Heart right ventricle (tissue), 16 donors: Measurements from ENCODE around the gene CPSF4L. TPM values are rescaled to one million over a fixed set of nuclear protein-coding genes. Genes with fewer than 3 reads are reported as not detected.

Experiments used
- ATAC-seq, 8 donors: fragments of 200-7000 bp; cut with Tn5 transposase; one replicate each; pipeline ENCODE4 v1.9.1; 2020; ENCODE audit warnings: mild to moderate bottlenecking in 8 of 8, moderate library complexity in 8 of 8, moderate number of reproducible peaks in 1 of 8
- DNase-seq, 2 donors: peaks; one replicate each; pipeline ENCODE4 v3.0.0-alpha.2; 2020
- H3K27ac ChIP-seq, 10 donors: fragments of 200-600 bp; sonication (generic) in 2 of 10; one replicate each; pipeline versions ENCODE4 v1.5.0 to v1.8.0; 2020 to 2022; ENCODE audit warnings: mild to moderate bottlenecking in 3 of 10
- H3K27me3 ChIP-seq, 7 donors: fragments of 200-600 bp; one replicate each; pipeline ENCODE4 v1.8.0; 2021 to 2022; ENCODE audit warnings: mild to moderate bottlenecking in 2 of 7
- H3K36me3 ChIP-seq, 9 donors: fragments of 200-600 bp; sonication (generic) in 1 of 9; one replicate each; pipeline versions ENCODE4 v1.5.0 to v1.8.0; 2020 to 2022; ENCODE audit warnings: mild to moderate bottlenecking in 2 of 9
- H3K4me1 ChIP-seq, 9 donors: fragments of 200-600 bp; sonication (generic) in 1 of 9; one replicate each; pipeline versions ENCODE4 v1.5.0 to v1.8.0; 2020 to 2022; ENCODE audit warnings: mild to moderate bottlenecking in 4 of 9
- H3K4me3 ChIP-seq, 10 donors: fragments of 200-600 bp; sonication (generic) in 2 of 10; one replicate each; pipeline versions ENCODE4 v1.5.0 to v1.8.0; 2020 to 2022; ENCODE audit warnings: mild to moderate bottlenecking in 7 of 10, moderate library complexity in 2 of 10
- H3K9me3 ChIP-seq, 11 donors: fragments of 200-600 bp in 10 of 11; sonication (generic) in 2 of 11; one replicate each; pipeline versions ENCODE4 v1.5.0 to v1.8.0; 2013 to 2022; ENCODE audit warnings: mild to moderate bottlenecking in 2 of 11, control low read depth in 1 of 11, moderate library complexity in 1 of 11
- CTCF ChIP-seq, 9 donors: fragments of 200-600 bp; sonication (generic) in 2 of 9; IDR thresholded peaks; one replicate each; pipeline versions ENCODE4 v1.5.0 to v1.8.0; 2021 to 2022; ENCODE audit warnings: antibody characterized with exemption in 9 of 9, mild to moderate bottlenecking in 5 of 9, moderate library complexity in 1 of 9
- WGBS, 2 donors: extraction: QIAGEN DNeasy Blood & Tissue Kit; methylation state at CpG; one replicate each; pipeline ENCODE4 v1.1.7; 2013; ENCODE audit warnings: inconsistent platforms in 1 of 2; 5-methylcytosine and 5-hydroxymethylcytosine counted together
- intact Hi-C, 10 donors: fragments of 100-400 bp; cut with DNase I; formaldehyde crosslinking; loops; one replicate each; pipeline versions ENCODE4 v1.11.1 to v1.14.2; 2022
- polyA plus RNA-seq, 2 donors: library from polyadenylated mRNA; stranded (reverse); fragments of 200-250 nt; gene quantifications; one replicate each; pipeline ENCODE4 v1.2.3, GENCODE V29; 2013
- total RNA-seq, 10 donors: library from RNA; stranded (reverse); fragmentation: NEBNext Ultra II Directional in 3 of 10; extraction: Animal tissue kit (Norgen Biotek cat#: 25700) in 3 of 10; gene quantifications; one replicate each; pipeline versions ENCODE4 v1.2.1 to v1.2.4, GENCODE V29; 2021 to 2023
- donor health status: Arrhythmogenic right ventricular cardiomyopathy.
- donor health status: ischemic (EF 13 %, LVEDD 7.1; RV severe dilation, severe dysfunction).
- donor health status: healthy with polysubstance abuse.
- donor health status: DM: no; HTN: yes; CAD: no.
- donor health status: DM: no; HTN: no; CAD: no.
- donor health status: ischemic (EF 25% LVEDD 6.9; RV normal size, moderate dysfunction).
- donor health status: ischemic (EF 25% LVEDD 5.7; RV mildly dilated, moderate dysfunction).
- donor health status: healthy.
- donor health status: DM: yes; HTN: yes; CAD: no.
- donor health status: Ischemic cardiomyopathy.
- donor health status: ischemic (EF 35%, LVEDD 5.7; RV mildly dilated, moderate dysfunction).
- donor health status: nonischemic (EF 11% LVEDD 7.7; RV severe dilation, severe dysfunction).
- donor health status: DM: yes; HTN: yes; CAD: no.
- donor health status: PGD.
- donor health status: ischemic (EF 29% LVEDD 5.4; RV normal size, mild dysfunction).
- donor health status: nonischemic (EF 23%, LVEDD 6.1; RV moderate dilation, normal function).

Gene CPSF4L
- total and polyA plus RNA-seq, 12 donors: not detected

DNA sequence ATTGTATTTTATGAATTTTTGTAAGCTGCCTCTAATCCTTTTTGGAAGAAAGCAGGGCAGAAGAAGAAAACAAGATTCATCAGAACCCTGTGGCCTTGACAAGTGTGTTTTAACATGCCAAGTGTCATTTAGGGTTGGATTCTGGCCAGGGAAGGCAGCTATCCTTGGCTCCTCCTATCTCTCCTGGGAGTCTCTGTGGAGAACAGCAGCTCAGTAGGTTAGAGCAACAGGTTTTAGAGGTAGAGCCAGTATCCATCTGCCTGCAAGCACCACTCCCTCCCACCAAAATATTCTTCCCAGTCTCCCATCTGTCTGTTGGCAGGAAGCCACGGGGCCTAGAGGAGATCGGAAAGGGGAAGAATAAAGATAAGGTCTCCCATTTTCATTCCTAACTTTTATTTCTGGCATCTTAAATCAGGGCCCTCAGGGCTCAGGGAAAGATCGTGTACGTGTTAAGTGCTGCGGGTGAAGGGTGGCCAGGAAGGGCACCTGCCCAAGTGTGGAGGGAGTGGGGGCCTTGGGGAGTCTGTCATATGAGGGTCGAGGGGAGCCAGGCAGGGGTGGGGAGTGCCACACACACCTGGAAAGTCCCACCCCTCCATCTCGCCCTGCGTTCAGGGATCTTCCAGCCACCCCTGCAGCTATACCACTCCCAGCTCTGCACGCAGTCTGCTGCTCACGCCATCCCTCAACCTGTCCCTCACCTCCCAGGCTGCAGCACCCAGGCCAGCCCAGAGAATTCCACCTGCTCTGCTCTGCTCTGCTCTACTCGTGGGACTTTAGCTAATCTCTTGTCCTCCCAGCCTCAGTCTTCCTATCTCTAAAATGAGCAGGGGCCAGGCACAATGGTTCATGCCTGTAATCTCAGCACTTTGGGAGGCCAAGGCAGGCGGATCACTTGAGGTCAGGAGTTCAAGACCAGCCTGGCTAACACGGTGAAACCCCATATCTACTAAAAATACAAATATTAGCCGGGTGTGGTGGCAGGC, 17.1 kb upstream of the CPSF4L start:
- ATAC-seq: peak; percentile 19 to 74 (median 58)
- intact Hi-C loops: loop anchor here in 2 of 10 donors (5.0 kb wide), 1 partner anchor 34 kb away; the partner anchor contains the start of gene CDC42EP4 (in 2 of the 2)
- H3K27ac ChIP-seq: peak overlapping the region; percentile 49 to 83 (median 72)
- peaks cover 13 to 48% (median 34%) of the 10 kb centered on the region in 9 donors for H3K4me1 ChIP-seq
- peaks cover 0 to 21% (median 0%) of the 10 kb centered on the region in 9 donors for H3K36me3 ChIP-seq
- peak in 1 of 2 donors; percentile 37 for DNase-seq
- WGBS, 2 donors: 38 to 40% methylated on average over 14 of the region's 14 CpGs
- no peaks in the 10 kb centered on the region for H3K9me3 ChIP-seq
- H3K4me3 ChIP-seq: no peak overlapping the region
- TF ChIP-seq CTCF (IDR thresholded peaks at IDR 0.05): no peak
- H3K27me3 ChIP-seq: no peaks in the 10 kb centered on the region

- intact Hi-C loops: loop anchor here in 2 of 10 donors (5.0 kb wide), 1 partner anchor 34 kb away; the partner anchor contains the start of gene CDC42EP4 (in 2 of the 2)
Measured at GRCh38 chr17:73278049-73278464, 16.4 kb upstream of the CPSF4L start.

GRCh38 chr17:73274490-73274889, 12.8 kb upstream of the CPSF4L start:
- Histone ChIP-seq H3K9me3 (peaks cover 0 to 5% (median 0%) of the 10 kb centered on the region in 11 donors), H3K27me3 (no peaks in the 10 kb centered on the region), H3K36me3 (no peaks in the 10 kb centered on the region), H3K27ac (no peak overlapping the region), H3K4me3 (no peak overlapping the region), H3K4me1 (peaks cover 13 to 24% (median 19%) of the 10 kb centered on the region in 9 donors)
- WGBS, 2 donors: 99% methylated on average over 4 of the region's 4 CpGs
- intact Hi-C loops: no loop called here
- DNase-seq (no peak), ATAC-seq (no peak)
- no peak for TF ChIP-seq CTCF (IDR thresholded peaks at IDR 0.05)

More at GRCh38 chr17:73278049-73278464, 16.4 kb upstream of the CPSF4L start:
- TF ChIP-seq CTCF (IDR thresholded peaks at IDR 0.05): no peak
- Histone ChIP-seq H3K9me3 (no peaks in the 10 kb centered on the region), H3K4me3 (no peak overlapping the region), H3K27ac (peak overlapping the region in 9 of 10 donors; percentile 60 to 83 (median 75)), H3K4me1 (peaks cover 13 to 41% (median 27%) of the 10 kb centered on the region in 9 donors), H3K27me3 (no peaks in the 10 kb centered on the region), H3K36me3 (peaks cover 0 to 16% (median 0%) of the 10 kb centered on the region in 9 donors)
- DNase-seq (no peak), ATAC-seq (peak; percentile 40 to 87 (median 60))
- WGBS, 2 donors: 48 to 51% methylated on average over 7 of the region's 7 CpGs

GRCh38 chr17:73272906-73273218, 11.2 kb upstream of the CPSF4L start:
- no peaks in the 10 kb centered on the region for H3K27me3 ChIP-seq
- ATAC-seq: no peak
- 89 to 95% methylated on average over 8 of the region's 8 CpGs for WGBS, 2 donors
- intact Hi-C loops: no loop called here
- no peak overlapping the region for H3K27ac ChIP-seq
- no peak overlapping the region for H3K4me3 ChIP-seq
- peaks cover 0 to 8% (median 3%) of the 10 kb centered on the region in 9 donors for H3K4me1 ChIP-seq
- DNase-seq: no peak
- H3K9me3 ChIP-seq: peaks cover 0 to 5% (median 0%) of the 10 kb centered on the region in 11 donors
- H3K36me3 ChIP-seq: no peaks in the 10 kb centered on the region
- no peak for TF ChIP-seq CTCF (IDR thresholded peaks at IDR 0.05)
